ENCODE measurements around the gene PCDHA1.
"Not testable (repeated sequence)": the region's sequence is repeated elsewhere in the genome, so short reads cannot be mapped to it uniquely, and the experiment has no call there.

The PCDHA1 gene

DNA sequence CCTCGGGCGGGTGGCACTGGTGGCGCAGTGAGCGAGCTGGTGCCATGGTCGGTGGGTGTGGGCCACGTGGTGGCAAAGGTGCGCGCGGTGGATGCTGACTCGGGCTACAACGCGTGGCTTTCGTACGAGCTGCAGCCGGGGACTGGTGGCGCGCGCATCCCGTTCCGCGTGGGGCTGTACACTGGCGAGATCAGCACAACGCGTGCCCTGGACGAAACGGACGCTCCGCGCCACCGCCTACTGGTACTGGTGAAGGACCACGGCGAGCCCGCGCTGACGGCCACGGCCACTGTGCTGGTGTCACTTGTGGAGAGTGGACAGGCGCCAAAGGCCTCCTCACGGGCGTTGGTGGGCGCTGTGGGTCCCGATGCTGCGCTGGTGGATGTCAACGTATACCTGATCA lies 22.9 kb downstream of the PCDHA1 start:
- DNase-seq = no peak

DNA sequence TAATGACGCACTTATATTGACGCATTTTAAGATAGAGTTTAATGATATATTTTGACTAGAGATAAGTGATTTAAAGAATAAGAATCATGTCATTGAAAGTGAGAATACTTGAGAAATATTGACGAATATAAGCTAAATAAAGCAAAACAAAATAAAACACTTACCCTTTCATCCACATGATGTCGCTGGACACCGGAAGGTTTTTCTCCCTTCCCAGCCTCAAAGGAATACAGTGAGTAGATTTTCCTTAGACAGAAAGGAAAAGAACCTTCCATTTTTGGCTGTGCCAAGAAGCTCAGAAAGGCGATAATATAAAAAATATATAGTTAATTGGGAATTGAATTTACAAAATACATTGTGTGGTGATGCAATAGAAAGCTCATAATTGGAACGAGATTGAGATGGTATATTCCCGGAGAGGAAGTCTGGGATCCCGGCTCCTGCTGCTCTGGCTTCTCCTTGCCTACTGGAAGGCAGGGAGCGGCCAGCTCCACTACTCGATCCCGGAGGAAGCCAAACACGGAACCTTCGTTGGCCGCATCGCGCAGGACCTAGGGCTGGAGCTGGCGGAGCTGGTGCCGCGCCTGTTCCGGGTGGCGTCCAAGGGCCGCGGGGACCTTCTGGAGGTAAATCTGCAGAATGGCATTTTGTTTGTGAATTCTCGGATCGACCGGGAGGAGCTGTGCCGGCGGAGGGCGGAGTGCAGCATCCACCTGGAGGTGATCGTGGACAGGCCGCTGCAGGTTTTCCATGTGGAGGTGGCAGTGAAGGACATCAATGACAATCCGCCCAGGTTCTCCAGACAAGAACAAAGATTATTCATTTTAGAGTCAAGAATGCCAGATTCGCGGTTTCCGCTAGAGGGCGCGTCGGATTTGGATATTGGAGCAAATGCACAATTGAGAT lies 35.7 kb downstream of the PCDHA1 start, which contains the start of gene PCDHA5:
Gene PCDHA5, plus strand, starts transcription at position 239 of the 906 bp plus-strand sequence.
- no peak for DNase-seq

DNA sequence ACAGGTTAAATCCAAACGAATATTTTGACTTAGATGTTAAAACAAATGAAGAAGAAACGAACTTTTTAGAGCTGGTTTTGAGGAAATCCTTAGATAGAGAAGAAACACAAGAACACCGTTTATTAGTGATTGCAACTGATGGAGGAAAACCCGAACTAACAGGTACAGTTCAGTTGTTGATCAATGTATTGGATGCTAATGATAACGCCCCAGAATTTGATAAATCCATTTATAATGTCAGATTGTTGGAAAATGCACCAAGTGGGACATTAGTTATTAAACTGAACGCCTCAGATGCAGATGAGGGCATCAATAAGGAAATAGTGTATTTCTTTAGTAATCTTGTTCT lies 36.3 kb downstream of the PCDHA1 start:
- no peak for DNase-seq

GRCh38 chr5:140822969-140823368 lies 37.0 kb downstream of the PCDHA1 start:
- DNase-seq = not testable (repeated sequence)

GRCh38 chr5:140823475-140823874 lies 37.5 kb downstream of the PCDHA1 start:
- DNase-seq = no peak

GRCh38 chr5:140827704-140828361 lies 41.9 kb downstream of the PCDHA1 start, which contains the start of gene PCDHA6:
Gene PCDHA6, plus strand, starts transcription at chr5:140827960. Its CDS starts 132 bp downstream, at chr5:140828092.
- no peak for DNase-seq

DNA sequence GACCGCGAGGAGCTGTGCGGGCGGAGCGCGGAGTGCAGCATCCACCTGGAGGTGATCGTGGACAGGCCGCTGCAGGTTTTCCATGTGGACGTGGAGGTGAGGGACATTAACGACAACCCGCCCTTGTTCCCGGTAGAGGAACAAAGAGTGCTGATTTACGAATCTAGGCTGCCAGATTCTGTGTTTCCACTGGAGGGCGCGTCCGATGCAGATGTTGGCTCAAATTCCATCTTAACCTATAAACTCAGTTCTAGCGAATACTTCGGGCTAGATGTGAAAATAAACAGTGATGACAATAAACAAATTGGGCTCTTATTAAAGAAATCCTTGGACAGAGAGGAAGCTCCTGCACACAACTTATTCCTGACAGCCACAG lies 42.4 kb downstream of the PCDHA1 start:
- DNase-seq = no peak

DNA sequence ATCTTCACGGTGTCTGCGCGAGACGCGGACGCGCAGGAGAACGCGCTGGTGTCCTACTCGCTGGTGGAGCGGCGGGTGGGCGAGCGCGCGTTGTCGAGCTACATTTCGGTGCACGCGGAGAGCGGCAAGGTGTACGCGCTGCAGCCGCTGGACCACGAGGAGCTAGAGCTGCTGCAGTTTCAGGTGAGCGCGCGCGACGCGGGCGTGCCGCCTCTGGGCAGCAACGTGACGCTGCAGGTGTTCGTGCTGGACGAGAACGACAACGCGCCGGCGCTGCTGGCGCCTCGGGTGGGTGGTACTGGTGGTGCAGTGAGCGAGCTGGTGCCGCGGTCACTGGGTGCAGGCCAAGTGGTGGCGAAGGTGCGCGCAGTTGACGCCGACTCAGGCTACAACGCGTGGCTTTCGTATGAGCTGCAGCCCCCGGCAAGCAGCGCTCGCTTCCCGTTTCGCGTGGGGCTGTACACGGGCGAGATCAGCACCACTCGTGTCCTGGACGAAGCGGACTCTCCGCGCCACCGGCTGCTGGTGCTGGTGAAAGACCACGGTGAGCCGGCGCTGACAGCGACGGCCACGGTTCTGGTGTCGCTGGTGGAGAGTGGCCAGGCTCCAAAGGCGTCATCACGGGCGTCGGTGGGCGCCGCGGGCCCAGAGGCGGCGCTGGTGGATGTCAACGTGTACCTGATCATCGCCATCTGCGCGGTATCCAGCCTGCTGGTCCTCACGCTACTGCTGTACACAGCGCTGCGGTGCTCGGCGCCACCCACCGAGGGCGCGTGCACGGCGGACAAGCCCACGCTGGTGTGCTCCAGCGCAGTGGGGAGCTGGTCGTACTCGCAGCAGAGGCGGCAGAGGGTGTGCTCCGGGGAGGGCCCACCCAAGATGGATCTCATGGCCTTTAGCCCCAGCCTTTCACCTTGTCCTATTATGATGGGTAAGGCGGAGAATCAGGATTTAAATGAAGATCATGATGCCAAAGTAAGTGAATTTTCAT lies 43.9 kb downstream of the PCDHA1 start:
- DNase-seq = not testable (repeated sequence)

DNA sequence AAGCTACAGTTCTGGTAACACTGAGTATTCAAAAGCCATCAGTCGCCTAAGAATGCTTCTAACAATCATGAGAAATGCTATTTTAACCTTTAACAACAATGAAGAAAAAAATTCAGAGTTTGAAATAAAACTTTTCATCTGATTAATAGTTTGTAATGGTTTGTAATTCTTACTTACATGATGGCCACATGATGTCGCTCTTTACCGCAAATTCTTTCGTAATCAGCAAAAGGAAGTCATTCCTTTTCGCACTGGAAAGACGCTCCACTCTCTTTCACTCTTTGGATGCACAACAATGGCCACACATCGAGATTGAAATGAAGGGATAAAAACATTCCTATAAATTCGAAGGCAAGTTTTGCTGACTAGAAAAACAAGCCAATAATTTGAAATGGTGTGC lies 48.1 kb downstream of the PCDHA1 start, which contains the start of gene PCDHA7:
Gene PCDHA7, plus strand, starts transcription at position 277 of the 400 bp plus-strand sequence. Its CDS starts 115 bp downstream, at position 392.
- no peak for DNase-seq

DNA sequence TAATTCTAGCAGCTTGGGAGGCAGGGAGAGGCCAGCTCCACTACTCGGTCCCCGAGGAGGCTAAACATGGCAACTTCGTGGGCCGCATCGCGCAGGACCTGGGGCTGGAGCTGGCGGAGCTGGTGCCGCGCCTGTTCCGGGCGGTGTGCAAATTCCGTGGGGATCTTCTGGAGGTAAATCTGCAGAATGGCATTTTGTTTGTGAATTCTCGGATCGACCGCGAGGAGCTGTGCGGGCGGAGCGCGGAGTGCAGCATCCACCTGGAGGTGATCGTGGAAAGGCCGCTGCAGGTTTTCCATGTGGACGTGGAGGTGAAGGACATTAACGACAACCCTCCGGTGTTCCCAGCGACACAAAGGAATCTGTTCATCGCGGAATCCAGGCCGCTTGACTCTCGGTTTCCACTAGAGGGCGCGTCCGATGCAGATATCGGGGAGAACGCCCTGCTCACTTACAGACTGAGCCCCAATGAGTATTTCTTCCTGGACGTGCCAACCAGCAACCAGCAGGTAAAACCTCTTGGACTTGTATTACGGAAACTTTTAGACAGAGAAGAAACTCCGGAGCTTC lies 48.6 kb downstream of the PCDHA1 start:
- DNase-seq = not testable (repeated sequence)

- DNase-seq = no peak
Measured at GRCh38 chr5:140835622-140836510, 49.9 kb downstream of the PCDHA1 start.

- DNase-seq = no peak
Measured at GRCh38 chr5:140840978-140841962, 55.3 kb downstream of the PCDHA1 start, which contains the start of gene PCDHA8. Gene PCDHA8, plus strand, starts transcription at chr5:140841187. Its CDS starts 135 bp downstream, at chr5:140841322.

DNA sequence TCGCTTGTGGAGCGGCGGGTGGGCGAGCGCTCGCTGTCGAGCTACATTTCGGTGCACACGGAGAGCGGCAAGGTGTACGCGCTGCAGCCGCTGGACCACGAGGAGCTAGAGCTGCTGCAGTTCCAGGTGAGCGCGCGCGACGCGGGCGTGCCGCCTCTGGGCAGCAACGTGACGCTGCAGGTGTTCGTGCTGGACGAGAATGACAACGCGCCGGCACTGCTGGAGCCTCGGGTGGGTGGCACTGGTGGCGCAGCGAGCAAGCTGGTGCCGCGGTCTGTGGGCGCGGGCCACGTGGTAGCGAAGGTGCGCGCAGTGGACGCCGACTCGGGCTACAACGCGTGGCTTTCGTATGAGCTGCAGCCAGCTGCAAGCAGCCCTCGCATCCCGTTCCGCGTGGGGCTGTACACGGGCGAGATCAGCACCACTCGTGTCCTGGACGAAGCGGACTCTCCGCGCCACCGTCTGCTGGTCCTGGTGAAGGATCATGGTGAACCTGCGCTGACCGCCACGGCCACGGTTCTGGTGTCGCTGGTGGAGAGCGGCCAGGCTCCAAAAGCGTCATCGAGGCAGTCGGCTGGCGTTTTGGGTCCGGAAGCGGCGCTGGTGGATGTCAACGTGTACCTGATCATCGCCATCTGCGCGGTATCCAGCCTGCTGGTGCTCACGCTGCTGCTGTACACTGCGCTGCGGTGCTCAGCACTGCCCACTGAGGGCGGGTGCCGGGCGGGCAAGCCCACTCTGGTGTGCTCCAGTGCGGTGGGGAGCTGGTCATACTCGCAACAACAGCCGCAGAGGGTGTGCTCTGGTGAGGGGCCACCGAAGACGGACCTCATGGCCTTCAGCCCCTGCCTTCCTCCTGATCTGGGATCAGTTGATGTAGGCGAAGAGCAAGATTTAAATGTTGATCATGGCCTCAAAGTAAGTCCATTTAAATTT lies 57.1 kb downstream of the PCDHA1 start:
- no peak for DNase-seq

DNA sequence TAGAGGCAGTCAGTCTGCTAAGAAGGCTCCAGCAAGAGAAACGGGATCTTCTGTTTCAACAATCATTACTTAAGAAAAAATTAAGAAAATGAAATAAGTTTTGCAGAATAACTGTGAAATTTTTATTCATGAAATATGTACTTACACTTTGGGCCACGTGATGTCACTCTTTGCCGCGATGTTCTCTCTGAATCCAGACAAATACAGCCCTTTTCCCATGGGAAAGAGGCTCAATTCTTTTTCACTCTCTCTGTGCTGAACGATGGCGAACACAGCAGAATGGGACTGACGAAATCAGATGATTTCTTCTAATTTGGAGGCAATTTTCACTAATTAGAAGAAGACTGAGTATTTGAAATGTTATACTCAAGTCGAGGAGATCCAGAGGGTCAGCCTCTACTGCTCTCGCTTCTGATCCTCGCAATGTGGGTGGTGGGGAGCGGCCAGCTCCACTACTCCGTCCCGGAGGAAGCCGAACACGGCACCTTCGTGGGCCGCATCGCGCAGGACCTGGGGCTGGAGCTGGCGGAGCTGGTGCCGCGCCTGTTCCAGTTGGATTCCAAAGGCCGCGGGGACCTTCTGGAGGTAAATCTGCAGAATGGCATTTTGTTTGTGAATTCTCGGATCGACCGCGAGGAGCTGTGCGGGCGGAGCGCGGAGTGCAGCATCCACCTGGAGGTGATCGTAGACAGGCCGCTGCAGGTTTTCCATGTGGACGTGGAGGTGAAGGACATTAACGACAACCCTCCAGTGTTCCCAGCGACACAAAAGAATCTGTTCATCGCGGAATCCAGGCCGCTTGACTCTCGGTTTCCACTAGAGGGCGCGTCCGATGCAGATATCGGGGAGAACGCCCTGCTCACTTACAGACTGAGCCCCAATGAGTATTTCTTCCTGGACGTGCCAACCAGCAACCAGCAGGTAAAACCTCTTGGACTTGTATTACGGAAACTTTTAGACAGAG lies 62.5 kb downstream of the PCDHA1 start, which contains the start of gene PCDHA9:
Gene PCDHA9, plus strand, starts transcription at position 244 of the 964 bp plus-strand sequence. Its CDS starts 114 bp downstream, at position 358.
- not testable (repeated sequence) for DNase-seq

DNA sequence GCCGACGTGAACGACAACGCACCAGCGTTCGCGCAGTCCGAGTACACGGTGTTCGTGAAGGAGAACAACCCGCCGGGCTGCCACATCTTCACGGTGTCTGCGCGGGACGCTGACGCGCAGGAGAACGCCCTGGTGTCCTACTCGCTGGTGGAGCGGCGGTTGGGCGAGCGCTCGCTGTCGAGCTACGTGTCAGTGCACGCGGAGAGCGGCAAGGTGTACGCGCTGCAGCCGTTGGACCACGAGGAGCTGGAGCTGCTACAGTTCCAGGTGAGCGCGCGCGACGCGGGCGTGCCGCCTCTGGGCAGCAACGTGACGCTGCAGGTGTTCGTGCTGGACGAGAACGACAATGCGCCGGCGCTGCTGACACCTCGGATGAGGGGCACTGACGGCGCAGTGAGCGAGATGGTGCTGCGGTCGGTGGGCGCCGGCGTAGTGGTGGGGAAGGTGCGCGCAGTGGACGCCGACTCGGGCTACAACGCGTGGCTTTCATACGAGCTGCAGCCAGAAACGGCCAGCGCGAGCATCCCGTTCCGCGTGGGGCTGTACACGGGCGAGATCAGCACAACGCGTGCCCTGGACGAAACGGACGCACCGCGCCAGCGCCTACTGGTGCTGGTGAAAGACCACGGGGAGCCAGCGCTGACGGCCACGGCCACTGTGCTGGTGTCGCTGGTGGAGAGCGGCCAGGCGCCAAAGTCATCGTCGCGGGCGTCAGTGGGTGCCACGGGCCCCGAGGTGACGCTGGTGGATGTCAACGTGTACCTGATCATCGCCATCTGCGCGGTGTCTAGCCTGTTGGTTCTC lies 64.1 kb downstream of the PCDHA1 start:
- not testable (repeated sequence) for DNase-seq
